Measurements from ENCODE around the gene CTDNEP1. TPM values are rescaled to one million over a fixed set of nuclear protein-coding genes. Genes with fewer than 3 reads are reported as not detected.

The CTDNEP1 gene
- polyA plus RNA-seq, 1 of the 3 experiments (the other 2 are of a cell fraction) = 111 TPM

- no peak for TF ChIP-seq JUND (IDR thresholded peaks at IDR 0.05)
- TF ChIP-seq MEF2A (IDR thresholded peaks at IDR 0.05; ENCODE audit: borderline replicate concordance, low read depth) = peak; percentile 39; the same call in 1 of the 2 replicates
- peak; percentile 66 for TF ChIP-seq CHD2 (IDR thresholded peaks at IDR 0.05; ENCODE audit: low read length, partially characterized antibody)
- peak; percentile 19; the same call in 1 of the 2 replicates for TF ChIP-seq TAF1 (IDR thresholded peaks at IDR 0.05; ENCODE audit: borderline replicate concordance, low read depth, low read length)
- TF ChIP-seq ELF1 (IDR thresholded peaks at IDR 0.05) = no peak
- TF ChIP-seq MXI1 (IDR thresholded peaks at IDR 0.05; ENCODE audit: low read depth, low read length) = peak; percentile 99
- peak; percentile 54; the same call in 1 of the 2 replicates for TF ChIP-seq SIN3A (IDR thresholded peaks at IDR 0.05; ENCODE audit: borderline replicate concordance, low read depth, low read length)
- TF ChIP-seq SMC3 (IDR thresholded peaks at IDR 0.05; ENCODE audit: low read depth, low read length) = no peak
- TF ChIP-seq, protein P1, sequence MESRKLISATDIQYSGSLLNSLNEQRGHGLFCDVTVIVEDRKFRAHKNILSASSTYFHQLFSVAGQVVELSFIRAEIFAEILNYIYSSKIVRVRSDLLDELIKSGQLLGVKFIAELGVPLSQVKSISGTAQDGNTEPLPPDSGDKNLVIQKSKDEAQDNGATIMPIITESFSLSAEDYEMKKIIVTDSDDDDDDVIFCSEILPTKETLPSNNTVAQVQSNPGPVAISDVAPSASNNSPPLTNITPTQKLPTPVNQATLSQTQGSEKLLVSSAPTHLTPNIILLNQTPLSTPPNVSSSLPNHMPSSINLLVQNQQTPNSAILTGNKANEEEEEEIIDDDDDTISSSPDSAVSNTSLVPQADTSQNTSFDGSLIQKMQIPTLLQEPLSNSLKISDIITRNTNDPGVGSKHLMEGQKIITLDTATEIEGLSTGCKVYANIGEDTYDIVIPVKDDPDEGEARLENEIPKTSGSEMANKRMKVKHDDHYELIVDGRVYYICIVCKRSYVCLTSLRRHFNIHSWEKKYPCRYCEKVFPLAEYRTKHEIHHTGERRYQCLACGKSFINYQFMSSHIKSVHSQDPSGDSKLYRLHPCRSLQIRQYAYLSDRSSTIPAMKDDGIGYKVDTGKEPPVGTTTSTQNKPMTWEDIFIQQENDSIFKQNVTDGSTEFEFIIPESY (IDR thresholded peaks at IDR 0.05; ENCODE audit: borderline replicate concordance, low read depth) = no peak
- TF ChIP-seq, protein P2, sequence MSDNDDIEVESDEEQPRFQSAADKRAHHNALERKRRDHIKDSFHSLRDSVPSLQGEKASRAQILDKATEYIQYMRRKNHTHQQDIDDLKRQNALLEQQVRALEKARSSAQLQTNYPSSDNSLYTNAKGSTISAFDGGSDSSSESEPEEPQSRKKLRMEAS (IDR thresholded peaks at IDR 0.05; ENCODE audit: low read depth) = peak; percentile 97
- H2AFZ ChIP-seq (ENCODE audit: low read depth) = peak within 1 kb of the TSS; percentile 89; the same call in 1 of the 2 replicates
- H3K36me3 ChIP-seq (replicated peaks in 1 of 2; ENCODE audit: control insufficient read depth in 1 of 2, insufficient read depth in 2 of 2, low read length in 1 of 2) = no peaks in the 10 kb centered on the region
- no peaks in the 10 kb centered on the region for H3K9me2 ChIP-seq
- H3F3A ChIP-seq (replicated peaks; ENCODE audit: insufficient read depth) = peaks cover 15% of the 10 kb centered on the region
- no peaks in the 10 kb centered on the region for H3K27me3 ChIP-seq (ENCODE audit: insufficient read depth)
- peak within 1 kb of the TSS; percentile 44; the same call in 1 of the 2 replicates for H3K9ac ChIP-seq
- H3K9me3 ChIP-seq = no peaks in the 10 kb centered on the region
- H3K27ac ChIP-seq (ENCODE audit: low read depth in 2 of 2, low read length in 1 of 2) = peak within 1 kb of the TSS in 1 of 2 experiments; percentile 52; a peak in 1 of 4 replicates
- peak within 1 kb of the TSS; percentile 50 to 64 for H3K4me3 ChIP-seq (ENCODE audit: low read depth in 2 of 2, low read length in 1 of 2)
- H3K4me1 ChIP-seq (ENCODE audit: control insufficient read depth in 1 of 2, insufficient read depth in 2 of 2, low read depth in 1 of 2, low read length in 1 of 2) = peaks cover 6 to 18% of the 10 kb centered on the region in 2 experiments; a peak in 2 of 4 replicates
- under 1% methylated on average over 51 of the region's 71 CpGs for WGBS (ENCODE audit: low lambda C conversion rate)
- ChIA-PET POLR2A (interaction anchor here (1.2 kb wide), 1 partner anchor 15 kb away, joined by 5 read pairs; no protein-coding TSS in a partner anchor), CTCF (interaction anchor here (0.8 to 8.8 kb wide), 17 partner anchors 8 to 235 kb away, joined by 3 to 169 read pairs (median 4); partner anchors contain the start of gene PHF23)
- no peaks in the 10 kb centered on the region for H3K79me2 ChIP-seq (ENCODE audit: insufficient read depth)
- H3K4me2 ChIP-seq = peak within 1 kb of the TSS; percentile 95
- H4K20me1 ChIP-seq (ENCODE audit: insufficient read depth) = no peaks in the 10 kb centered on the region
- DNase-seq = peak; percentile 99
Measured at GRCh38 chr17:7281074-7281952, 29.8 kb upstream of the CTDNEP1 start, which contains the start of gene SLC2A4. TSS of gene SLC2A4 (plus strand) at chr17:7281718. CDS start at chr17:7281935, 217 bp downstream.

DNA sequence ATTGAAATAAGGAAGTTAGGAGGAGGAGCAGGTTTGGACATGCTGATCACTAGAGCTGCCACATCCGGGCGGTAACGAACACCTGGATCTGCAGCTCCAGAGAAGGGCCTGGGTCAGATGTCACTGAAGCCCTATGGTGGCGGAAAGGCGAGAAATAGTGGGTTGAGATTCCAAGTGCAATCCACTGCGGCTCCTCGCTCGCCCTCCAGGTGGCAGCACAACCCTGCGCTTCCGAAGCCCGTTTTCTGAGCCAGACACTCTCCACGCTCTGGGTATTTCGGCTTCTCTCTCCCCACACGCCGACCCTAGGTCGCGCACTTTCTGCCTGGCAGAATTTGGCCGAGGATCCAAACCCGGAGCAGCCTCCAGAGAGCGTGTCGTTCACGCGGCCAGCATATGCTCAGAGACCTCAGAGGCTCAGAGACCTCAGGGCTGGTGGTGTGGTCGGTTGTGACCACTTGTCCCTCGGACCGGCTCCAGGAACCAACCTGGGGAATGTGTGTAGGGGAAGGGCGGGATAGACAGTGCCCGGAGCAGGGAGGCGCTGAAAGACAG lies 29.1 kb upstream of the CTDNEP1 start:
- H3K9me2 ChIP-seq = no peaks in the 10 kb centered on the region
- H3K4me2 ChIP-seq = peak overlapping the region; percentile 95
- H3K9me3 ChIP-seq = no peaks in the 10 kb centered on the region
- H3K27me3 ChIP-seq (ENCODE audit: insufficient read depth) = no peaks in the 10 kb centered on the region
- H3K79me2 ChIP-seq (ENCODE audit: insufficient read depth) = no peaks in the 10 kb centered on the region
- POLR2A ChIA-PET = interaction anchor here (1.2 kb wide), 1 partner anchor 16 kb away, joined by 5 read pairs; no protein-coding TSS in a partner anchor
- no peaks in the 10 kb centered on the region for H3K36me3 ChIP-seq (replicated peaks in 1 of 2; ENCODE audit: control insufficient read depth in 1 of 2, insufficient read depth in 2 of 2, low read length in 1 of 2)
- H3K27ac ChIP-seq (ENCODE audit: low read depth in 2 of 2, low read length in 1 of 2) = peak overlapping the region in 1 of 2 experiments; percentile 52; a peak in 1 of 4 replicates
- peak overlapping the region; percentile 89; the same call in 1 of the 2 replicates for H2AFZ ChIP-seq (ENCODE audit: low read depth)
- WGBS (ENCODE audit: low lambda C conversion rate) = 12% methylated on average over 26 of the region's 29 CpGs
- peak overlapping the region; percentile 44; the same call in 1 of the 2 replicates for H3K9ac ChIP-seq
- H3K4me3 ChIP-seq (ENCODE audit: low read depth in 2 of 2, low read length in 1 of 2) = peak overlapping the region; percentile 50 to 64
- H4K20me1 ChIP-seq (ENCODE audit: insufficient read depth) = no peaks in the 10 kb centered on the region
- peak; percentile 84 for DNase-seq
- peaks cover 6 to 18% of the 10 kb centered on the region in 2 experiments; a peak in 2 of 4 replicates for H3K4me1 ChIP-seq (ENCODE audit: control insufficient read depth in 1 of 2, insufficient read depth in 2 of 2, low read depth in 1 of 2, low read length in 1 of 2)
- CTCF ChIA-PET = interaction anchor here (0.6 to 8.8 kb wide), 18 partner anchors 9 to 103 kb away, joined by 3 to 169 read pairs (median 4); partner anchors contain the start of gene PHF23
- peaks cover 15% of the 10 kb centered on the region for H3F3A ChIP-seq (replicated peaks; ENCODE audit: insufficient read depth)
- TF ChIP-seq, protein P1 (IDR thresholded peaks at IDR 0.05; ENCODE audit: borderline replicate concordance, low read depth) = no peak
- TF ChIP-seq RCOR1 (IDR thresholded peaks at IDR 0.05; ENCODE audit: low read length) = no peak
- no peak for TF ChIP-seq USF2 (IDR thresholded peaks at IDR 0.05; ENCODE audit: borderline replicate concordance, low read depth, low read length)
- TF ChIP-seq FOXJ3 (CRISPR knock-in tag; IDR thresholded peaks at IDR 0.05) = no peak
- no peak for TF ChIP-seq POLR2AphosphoS5 (IDR thresholded peaks at IDR 0.05; ENCODE audit: low read depth, low read length)
- no peak for TF ChIP-seq TEAD4 (IDR thresholded peaks at IDR 0.05; ENCODE audit: borderline replicate concordance, insufficient read depth)
- TF ChIP-seq FOXM1 (IDR thresholded peaks at IDR 0.05; ENCODE audit: low read depth) = no peak
- no peak for TF ChIP-seq RXRA (IDR thresholded peaks at IDR 0.05; ENCODE audit: borderline replicate concordance, low read depth)
- no peak for TF ChIP-seq TCF12 (IDR thresholded peaks at IDR 0.05)
